Neuronal stem cell (in vitro differentiated cells): Measurements from ENCODE around the gene PRH2. TPM values are rescaled to one million over a fixed set of nuclear protein-coding genes. Genes with fewer than 3 reads are reported as not detected.

ENCODE experiments used
- DNase-seq: peaks from one replicate; pipeline ENCODE4 v3.0.0-alpha.2; 2013; ENCODE audit warnings: low spot score
- H2AFZ ChIP-seq: one replicate; pipeline ENCODE4 v1.6.1; 2013; ENCODE audit warnings: mild to moderate bottlenecking, low read length, inconsistent platforms
- H2AK5ac ChIP-seq: 2 replicates; pipeline ENCODE4 v1.6.1; 2013; ENCODE audit warnings: low read depth, mild to moderate bottlenecking, inconsistent platforms, low read length, moderate library complexity, mixed read lengths
- H2BK120ac ChIP-seq: 2 replicates; pipeline ENCODE4 v1.6.1; 2013; ENCODE audit warnings: low read depth, mild to moderate bottlenecking, inconsistent platforms, low read length, moderate library complexity, mixed read lengths
- H2BK12ac ChIP-seq: one replicate; pipeline ENCODE4 v1.6.1; 2013; ENCODE audit warnings: low read length, inconsistent platforms
- H2BK15ac ChIP-seq: 2 replicates; pipeline ENCODE4 v1.6.1; 2013; ENCODE audit warnings: mild to moderate bottlenecking, low read length, inconsistent platforms, mixed read lengths
- H2BK5ac ChIP-seq: one replicate; pipeline ENCODE4 v1.6.1; 2013; ENCODE audit warnings: inconsistent platforms, mild to moderate bottlenecking, low read length, moderate library complexity
- H3K14ac ChIP-seq: one replicate; pipeline ENCODE4 v1.6.1; 2013; ENCODE audit warnings: low read length, inconsistent platforms
- H3K18ac ChIP-seq: 2 replicates; pipeline ENCODE4 v1.6.1; 2013; ENCODE audit warnings: low read length, inconsistent platforms
- H3K23ac ChIP-seq: 2 replicates; pipeline ENCODE4 v1.6.1; 2013; ENCODE audit warnings: low read depth, mild to moderate bottlenecking, mixed read lengths, low read length, inconsistent platforms; ENCODE audit not compliant: poor library complexity
- H3K27ac ChIP-seq: replicated peaks from 3 replicates; pipeline ENCODE4 v1.5.1; 2013; ENCODE audit warnings: low read length, inconsistent platforms
- H3K27me3 ChIP-seq, 3 experiments: 2 replicates each; pipeline ENCODE4 v1.6.1; 2013; ENCODE audit warnings: low read length in 3 of 3, mild to moderate bottlenecking in 2 of 3, inconsistent platforms in 1 of 3, low read depth in 1 of 3, mixed read lengths in 1 of 3, moderate library complexity in 1 of 3; ENCODE audit not compliant: control insufficient read depth in 3 of 3, insufficient read depth in 3 of 3
- H3K36me3 ChIP-seq, 2 donors: replicated peaks in 1 of 2; 2 replicates each; pipeline ENCODE4 v1.6.1; 2013; ENCODE audit warnings: low read length in 2 of 2; ENCODE audit not compliant: control insufficient read depth in 2 of 2, insufficient read depth in 2 of 2
- H3K4ac ChIP-seq: 2 replicates; pipeline ENCODE4 v1.6.1; 2013; ENCODE audit warnings: inconsistent platforms, mild to moderate bottlenecking, low read length, moderate library complexity
- H3K4me1 ChIP-seq, 2 donors: 1 replicate in 1 of 2; 2 replicates in 1 of 2; pipeline ENCODE4 v1.6.1; 2013; ENCODE audit warnings: low read length in 2 of 2, low read depth in 1 of 2; ENCODE audit not compliant: control insufficient read depth in 2 of 2, insufficient read depth in 1 of 2
- H3K4me2 ChIP-seq: one replicate; pipeline ENCODE4 v1.6.1; 2013; ENCODE audit warnings: mild to moderate bottlenecking, low read length, inconsistent platforms; ENCODE audit not compliant: insufficient read depth, poor library complexity, severe bottlenecking
- H3K4me3 ChIP-seq, 2 donors: 2 replicates each; pipeline ENCODE4 v1.5.1; 2013; ENCODE audit warnings: low read length in 2 of 2, mild to moderate bottlenecking in 2 of 2, inconsistent platforms in 1 of 2, moderate library complexity in 1 of 2
- H3K79me1 ChIP-seq: one replicate; pipeline ENCODE4 v1.6.1; 2013; ENCODE audit warnings: low read depth, mild to moderate bottlenecking, inconsistent platforms, low read length, moderate library complexity
- H3K9ac ChIP-seq: one replicate; pipeline ENCODE4 v1.6.1; 2013; ENCODE audit warnings: mild to moderate bottlenecking, low read depth, low read length, inconsistent platforms; ENCODE audit not compliant: poor library complexity
- H3K9me3 ChIP-seq, 2 donors: replicated peaks in 1 of 2; 2 replicates each; pipeline versions ENCODE3 to v1.6.1; 2013; ENCODE audit warnings: low read length in 2 of 2, mild to moderate bottlenecking in 2 of 2, inconsistent platforms in 1 of 2, low read depth in 1 of 2, mixed read lengths in 1 of 2, moderate library complexity in 1 of 2; ENCODE audit not compliant: control insufficient read depth in 2 of 2, insufficient read depth in 1 of 2
- H4K8ac ChIP-seq: one replicate; pipeline ENCODE4 v1.6.1; 2013; ENCODE audit warnings: low read depth, mild to moderate bottlenecking, inconsistent platforms, low read length, moderate library complexity
- H4K91ac ChIP-seq: one replicate; pipeline ENCODE4 v1.6.1; 2013; ENCODE audit warnings: low read length, low read depth, mild to moderate bottlenecking, inconsistent platforms; ENCODE audit not compliant: poor library complexity
- WGBS, 2 donors: extraction: QIAGEN DNeasy Blood & Tissue Kit; methylation state at CpG; one replicate each; pipeline ENCODE4 v1.1.7; 2013; ENCODE audit warnings: missing lambda C conversion rate in 2 of 2, mixed read lengths in 1 of 2; ENCODE audit not compliant: insufficient read length in 2 of 2, insufficient replicate concordance in 1 of 2; ENCODE audit errors: extremely low coverage in 2 of 2; 5-methylcytosine and 5-hydroxymethylcytosine counted together
- polyA plus RNA-seq, 2 experiments: library from polyadenylated mRNA; stranded (reverse); fragments of 200-250 nt; gene quantifications; one replicate each; pipeline ENCODE4 v1.2.3, GENCODE V29; 2013

PRH2 gene
- 0.21 TPM for polyA plus RNA-seq (2013, experiment 1 of 2)
- 0.10 TPM for polyA plus RNA-seq (2013, experiment 2 of 2)

DNA sequence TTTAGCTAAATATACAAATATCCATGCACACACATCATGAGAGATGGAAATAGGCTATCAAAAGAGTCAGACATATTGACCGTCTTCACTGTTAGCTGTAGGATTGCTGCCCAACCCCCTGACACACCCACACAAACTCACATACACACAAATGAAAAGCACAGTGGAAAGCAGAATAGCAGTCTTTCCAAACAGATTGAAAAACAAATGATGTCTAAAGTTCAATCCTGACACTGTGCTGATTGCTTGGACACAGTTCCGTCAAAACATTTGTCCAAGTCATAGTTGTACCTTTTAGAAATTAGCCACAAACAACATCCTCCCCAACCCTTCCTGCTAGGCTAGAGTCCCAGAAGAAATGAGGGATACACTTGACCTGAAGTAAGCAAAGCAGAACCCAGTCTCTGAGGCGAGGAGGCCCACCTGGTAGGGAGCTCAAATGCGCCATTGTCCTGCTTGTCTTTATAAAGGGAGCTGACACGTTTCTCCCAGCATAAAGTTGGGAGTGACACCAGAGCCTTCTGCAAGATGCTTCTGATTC lies at the start of gene PRH2:
PRH2 (plus strand) TSS at position 491 of the 541 bp plus-strand sequence; CDS start at position 529, 38 bp downstream.
- Histone ChIP-seq H3K27ac (no peak within 1 kb of the TSS), H2BK12ac (no peak within 1 kb of the TSS), H3K36me3 (no peaks in the 10 kb centered on the region), H2AK5ac (no peak within 1 kb of the TSS), H3K4me1 (no peaks in the 10 kb centered on the region), H3K9ac (no peak within 1 kb of the TSS), H2AFZ (no peak within 1 kb of the TSS), H3K4me3 (no peak within 1 kb of the TSS), H3K27me3 (no peaks in the 10 kb centered on the region), H4K8ac (no peak within 1 kb of the TSS), H2BK5ac (no peak within 1 kb of the TSS), H4K91ac (no peak within 1 kb of the TSS), H3K4me2 (no peak within 1 kb of the TSS), H3K79me1 (no peaks in the 10 kb centered on the region), H2BK120ac (no peak within 1 kb of the TSS), H3K23ac (no peak within 1 kb of the TSS), H2BK15ac (no peak within 1 kb of the TSS), H3K18ac (no peak within 1 kb of the TSS), H3K9me3 (no peaks in the 10 kb centered on the region), H3K14ac (no peak within 1 kb of the TSS), H3K4ac (no peak within 1 kb of the TSS)
- no CpG with 5 or more reads among the region's 5 CpGs for WGBS, 2 donors
- no peak for DNase-seq

DNA sequence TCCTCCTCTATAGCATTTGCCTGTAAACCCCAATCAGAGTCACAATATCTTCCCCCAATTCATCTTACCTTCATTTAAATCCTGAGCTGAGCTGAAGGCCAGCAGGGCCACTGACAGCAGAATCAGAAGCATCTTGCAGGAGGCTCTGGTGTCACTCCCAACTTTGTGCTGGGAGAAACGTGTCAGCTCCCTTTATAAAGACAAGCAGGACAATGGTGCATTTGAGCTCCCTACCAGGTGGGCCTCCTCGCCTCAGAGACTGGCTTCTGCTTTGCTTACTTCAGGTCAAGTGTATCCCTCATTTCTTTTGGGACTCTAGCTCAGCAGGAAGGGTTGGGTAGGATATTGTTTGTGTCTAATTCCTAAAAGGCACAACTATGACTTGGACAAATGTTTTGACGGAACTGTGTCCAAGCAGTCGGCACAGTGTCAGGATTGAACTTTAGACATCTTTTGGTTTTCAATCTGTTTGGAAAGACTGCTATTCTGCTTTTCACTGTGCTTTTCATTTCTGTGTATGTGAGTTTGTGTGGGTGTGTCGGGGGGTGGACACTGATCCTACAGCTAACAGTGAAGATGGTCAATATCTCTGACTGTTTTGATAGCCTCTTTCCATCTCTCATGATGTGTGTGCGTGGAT lies 44.8 kb upstream of the PRH2 start, which contains the start of gene PRH1:
PRH1 (minus strand) TSS at position 170 of the 640 bp plus-strand sequence; CDS start at position 132, 38 bp downstream.
- no peak within 1 kb of the TSS for H2BK5ac ChIP-seq
- WGBS, 2 donors, result no CpG with 5 or more reads among the region's 6 CpGs

DNA sequence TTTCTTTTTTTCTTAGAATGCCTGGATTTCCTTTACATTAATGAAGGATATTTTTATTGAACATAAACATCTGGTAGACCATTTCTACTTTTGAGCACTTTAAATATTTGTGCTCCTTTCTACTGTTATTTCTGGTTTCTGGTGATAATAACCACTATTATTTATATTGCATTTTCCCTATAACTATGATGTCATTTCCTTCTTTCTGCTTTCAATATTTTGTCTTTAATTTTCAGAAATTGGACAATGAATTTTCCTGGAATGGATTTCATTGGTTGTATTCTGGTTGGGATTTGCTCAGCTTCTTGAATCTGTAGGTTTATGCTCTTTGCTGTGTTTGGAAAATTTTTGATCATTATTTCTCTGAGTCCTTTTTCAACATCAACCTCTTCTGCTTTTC lies 39.8 kb upstream of the PRH2 start:
- H4K91ac ChIP-seq, result no peak overlapping the region
- no peaks in the 10 kb centered on the region for H3K9me3 ChIP-seq
- no peak overlapping the region for H3K14ac ChIP-seq
- H3K4me1 ChIP-seq, result no peaks in the 10 kb centered on the region
- no peak overlapping the region for H3K27ac ChIP-seq
- no peaks in the 10 kb centered on the region for H3K79me1 ChIP-seq
- H3K27me3 ChIP-seq, result no peaks in the 10 kb centered on the region
- H3K36me3 ChIP-seq, result no peaks in the 10 kb centered on the region
- H3K18ac ChIP-seq, result no peak overlapping the region
- no peak overlapping the region for H2AK5ac ChIP-seq
- no peak overlapping the region for H3K4me2 ChIP-seq
- no peak overlapping the region for H2BK12ac ChIP-seq
- no peak overlapping the region for H3K23ac ChIP-seq
- H3K4me3 ChIP-seq, result no peak overlapping the region
- H2BK120ac ChIP-seq, result no peak overlapping the region
- H4K8ac ChIP-seq, result no peak overlapping the region
- H2AFZ ChIP-seq, result no peak overlapping the region
- H3K4ac ChIP-seq, result no peak overlapping the region
- no peak overlapping the region for H3K9ac ChIP-seq
- no peak overlapping the region for H2BK15ac ChIP-seq
- no peak for DNase-seq
- H2BK5ac ChIP-seq, result no peak overlapping the region

More for the DNA sequence above, 44.8 kb upstream of the PRH2 start, which contains the start of gene PRH1:
- no peak within 1 kb of the TSS for H4K8ac ChIP-seq
- no peak within 1 kb of the TSS for H2AK5ac ChIP-seq
- no peaks in the 10 kb centered on the region for H3K27me3 ChIP-seq
- no peaks in the 10 kb centered on the region for H3K4me1 ChIP-seq
- no peak within 1 kb of the TSS for H4K91ac ChIP-seq
- no peak within 1 kb of the TSS for H3K9ac ChIP-seq
- DNase-seq, result no peak
- H2BK15ac ChIP-seq, result no peak within 1 kb of the TSS
- no peak within 1 kb of the TSS for H2BK120ac ChIP-seq
- H3K4ac ChIP-seq, result no peak within 1 kb of the TSS
- H3K4me2 ChIP-seq, result no peak within 1 kb of the TSS
- H2AFZ ChIP-seq, result no peak within 1 kb of the TSS
- no peak within 1 kb of the TSS for H3K18ac ChIP-seq
- no peaks in the 10 kb centered on the region for H3K79me1 ChIP-seq
- no peaks in the 10 kb centered on the region for H3K9me3 ChIP-seq
- H2BK12ac ChIP-seq, result no peak within 1 kb of the TSS
- H3K27ac ChIP-seq, result no peak within 1 kb of the TSS
- H3K36me3 ChIP-seq, result peaks cover 0 to 16% of the 10 kb centered on the region in 2 donors
- H3K14ac ChIP-seq, result no peak within 1 kb of the TSS
- no peak within 1 kb of the TSS for H3K4me3 ChIP-seq
- H3K23ac ChIP-seq, result no peak within 1 kb of the TSS

DNA sequence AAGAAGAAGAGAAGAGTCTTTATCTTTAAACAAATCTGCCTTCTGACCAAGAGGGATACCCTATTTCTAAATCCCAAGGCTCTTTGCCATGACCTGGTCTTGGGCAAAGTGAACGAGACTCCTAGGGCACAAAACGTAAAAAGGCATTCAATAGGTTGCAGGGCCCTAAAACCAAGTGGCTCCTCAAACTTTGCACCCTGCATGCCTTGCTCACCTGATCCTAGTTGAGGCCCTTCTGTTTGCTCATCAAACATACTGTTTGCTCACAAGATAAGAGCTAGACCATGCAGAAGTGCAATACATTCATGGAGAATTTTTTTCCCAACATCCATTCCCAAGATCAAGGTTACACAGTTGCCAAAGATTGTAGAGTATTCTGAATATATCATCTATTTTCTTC lies 37.1 kb upstream of the PRH2 start:
- Histone ChIP-seq H3K79me1 (no peaks in the 10 kb centered on the region), H3K4me1 (no peaks in the 10 kb centered on the region), H3K4me3 (no peak overlapping the region), H3K4ac (no peak overlapping the region), H2BK15ac (no peak overlapping the region), H2AFZ (no peak overlapping the region), H3K9me3 (no peaks in the 10 kb centered on the region), H3K27ac (no peak overlapping the region), H3K9ac (no peak overlapping the region), H3K23ac (no peak overlapping the region), H2AK5ac (no peak overlapping the region), H2BK120ac (no peak overlapping the region), H2BK12ac (no peak overlapping the region), H3K4me2 (no peak overlapping the region), H4K8ac (no peak overlapping the region), H3K18ac (no peak overlapping the region), H2BK5ac (no peak overlapping the region), H3K27me3 (no peaks in the 10 kb centered on the region), H4K91ac (no peak overlapping the region), H3K14ac (no peak overlapping the region), H3K36me3 (no peaks in the 10 kb centered on the region)
- no CpG with 5 or more reads among the region's 2 CpGs for WGBS, 2 donors
- DNase-seq, result no peak
